Thyroid gland (tissue), 4 donors: Measurements from ENCODE around the gene UBE4B. TPM values are rescaled to one million over a fixed set of nuclear protein-coding genes. Genes with fewer than 3 reads are reported as not detected.

ENCODE experiments used
- DNase-seq, 2 donors: peaks; one replicate each; pipeline ENCODE4 v3.0.0-alpha.2; 2019
- H3K27ac ChIP-seq, 3 donors: fragments of 200-600 bp; sonication (generic); 1 replicate in 2 of 3; 2 replicates in 1 of 3; pipeline ENCODE4 v1.5.1; 2016 to 2019; ENCODE audit warnings: mild to moderate bottlenecking in 1 of 3, moderate library complexity in 1 of 3
- H3K27me3 ChIP-seq: fragments of 200-600 bp; sonication (generic); one replicate; pipeline ENCODE4 v1.5.1; 2019
- H3K36me3 ChIP-seq, 2 donors: fragments of 200-600 bp; sonication (generic); one replicate each; pipeline ENCODE4 v1.5.1; 2016 to 2019
- H3K4me1 ChIP-seq, 2 donors: fragments of 200-600 bp; sonication (generic); one replicate each; pipeline ENCODE4 v1.5.1; 2017 to 2019
- H3K4me3 ChIP-seq, 3 donors: fragments of 200-600 bp; sonication (generic); replicated peaks in 1 of 3; 1 replicate in 2 of 3; 2 replicates in 1 of 3; pipeline ENCODE4 v1.5.1; 2016; ENCODE audit warnings: mild to moderate bottlenecking in 1 of 3
- H3K9me3 ChIP-seq: fragments of 200-600 bp; sonication (generic); one replicate; pipeline ENCODE4 v1.5.1; 2017
- CTCF ChIP-seq, 6 experiments: fragments of 200-600 bp in 3 of 6; fragments of 450-650 bp in 3 of 6; sonication (generic) in 3 of 6; IDR thresholded peaks; one replicate each; pipeline ENCODE4 v1.5.1; 2016 to 2019; ENCODE audit warnings: antibody characterized with exemption in 6 of 6, mild to moderate bottlenecking in 2 of 6, inconsistent platforms in 1 of 6, moderate library complexity in 1 of 6
- POLR2A ChIP-seq, 2 donors: fragments of 450-650 bp; IDR thresholded peaks; one replicate each; pipeline ENCODE4 v1.6.1; 2017; ENCODE audit warnings: antibody characterized with exemption in 2 of 2, mild to moderate bottlenecking in 2 of 2, moderate library complexity in 1 of 2
- WGBS, 2 donors: methylation state at CpG; one replicate each; pipeline ENCODE4 v1.1.5; 2017; 5-methylcytosine and 5-hydroxymethylcytosine counted together
- intact Hi-C: fragments of 100-400 bp; cut with DNase I; formaldehyde crosslinking; loops from one replicate; pipeline ENCODE4 v1.15.1; 2023
- total RNA-seq, 4 donors: library from RNA; depleted of rRNA; stranded (reverse); fragments of >200 nt; gene quantifications; one replicate each; pipeline ENCODE4 v1.2.3, GENCODE V29; 2016

UBE4B gene
- total RNA-seq, 4 donors from 2014 or later = 64.0 to 89.0 (median 71.0) TPM

- Histone ChIP-seq H3K4me1 (peaks cover 25 to 46% of the 10 kb centered on the region in 2 donors), H3K27me3 (no peaks in the 10 kb centered on the region), H3K9me3 (no peaks in the 10 kb centered on the region), H3K36me3 (no peaks in the 10 kb centered on the region), H3K4me3 (no peak overlapping the region), H3K27ac (peak overlapping the region; percentile 39 to 86 (median 72))
- WGBS, 2 donors = 93 to 95% methylated on average over 4 of the region's 4 CpGs
- intact Hi-C loops = no loop called here
- TF ChIP-seq POLR2A (IDR thresholded peaks at IDR 0.05) (no peak), CTCF (IDR thresholded peaks at IDR 0.05) (no peak)
- DNase-seq = no peak
Measured at GRCh38 chr1:10056599-10056987, 23.8 kb downstream of the UBE4B start.

GRCh38 chr1:10057343-10057742 is 24.6 kb downstream of the UBE4B start:
- Histone ChIP-seq H3K9me3 (no peaks in the 10 kb centered on the region), H3K4me3 (no peak overlapping the region), H3K27me3 (no peaks in the 10 kb centered on the region), H3K27ac (peak overlapping the region; percentile 39 to 86 (median 72)), H3K36me3 (no peaks in the 10 kb centered on the region), H3K4me1 (peaks cover 25 to 46% of the 10 kb centered on the region in 2 donors)
- intact Hi-C loops = no loop called here
- peak; percentile 64 to 66 for DNase-seq
- WGBS, 2 donors = 67 to 78% methylated on average over 4 of the region's 4 CpGs
- no peak for TF ChIP-seq CTCF (IDR thresholded peaks at IDR 0.05)
- TF ChIP-seq POLR2A (IDR thresholded peaks at IDR 0.05) = no peak

GRCh38 chr1:10057796-10058195 is 25.0 kb downstream of the UBE4B start:
- Histone ChIP-seq H3K4me1 (peaks cover 25 to 46% of the 10 kb centered on the region in 2 donors), H3K36me3 (no peaks in the 10 kb centered on the region), H3K27ac (peak overlapping the region; percentile 13 to 86 (median 72)), H3K27me3 (no peaks in the 10 kb centered on the region), H3K9me3 (no peaks in the 10 kb centered on the region), H3K4me3 (no peak overlapping the region)
- intact Hi-C loops = no loop called here
- DNase-seq = peak; percentile 30 to 48
- no peak for TF ChIP-seq POLR2A (IDR thresholded peaks at IDR 0.05)
- TF ChIP-seq CTCF (IDR thresholded peaks at IDR 0.05) = no peak
- WGBS, 2 donors = 53 to 58% methylated on average over 5 of the region's 5 CpGs

- no peaks in the 10 kb centered on the region for H3K27me3 ChIP-seq
- no peak overlapping the region for H3K27ac ChIP-seq
- H3K36me3 ChIP-seq = no peaks in the 10 kb centered on the region
- intact Hi-C loops = no loop called here
- DNase-seq = no peak
- no peak overlapping the region for H3K4me3 ChIP-seq
- no peaks in the 10 kb centered on the region for H3K9me3 ChIP-seq
- WGBS, 2 donors = 86 to 89% methylated on average over 6 to 8 of the region's 8 CpGs
- TF ChIP-seq POLR2A (IDR thresholded peaks at IDR 0.05) (no peak), CTCF (IDR thresholded peaks at IDR 0.05) (no peak)
- peaks cover 25 to 46% of the 10 kb centered on the region in 2 donors for H3K4me1 ChIP-seq
Measured at GRCh38 chr1:10059342-10059718, 26.6 kb downstream of the UBE4B start.

GRCh38 chr1:10060311-10061100 is 27.7 kb downstream of the UBE4B start:
- peaks cover 25 to 54% of the 10 kb centered on the region in 2 donors for H3K4me1 ChIP-seq
- intact Hi-C loops = no loop called here
- TF ChIP-seq CTCF (IDR thresholded peaks at IDR 0.05) (no peak), POLR2A (IDR thresholded peaks at IDR 0.05) (no peak)

More at GRCh38 chr1:10060311-10061100, 27.7 kb downstream of the UBE4B start:
- H3K9me3 ChIP-seq = no peaks in the 10 kb centered on the region
- no peak overlapping the region for H3K27ac ChIP-seq
- no peak overlapping the region for H3K4me3 ChIP-seq
- DNase-seq = no peak
- H3K36me3 ChIP-seq = no peaks in the 10 kb centered on the region
- no peaks in the 10 kb centered on the region for H3K27me3 ChIP-seq
- 84 to 87% methylated on average over 8 of the region's 8 CpGs for WGBS, 2 donors
